ENCODE results near the gene USP51.
"Not testable (repeated sequence)": the region's sequence is repeated elsewhere in the genome, so short reads cannot be mapped to it uniquely, and the experiment has no call there.

- TF ChIP-seq CTCF (optimal IDR thresholded peaks at IDR 0.05 in 1 of 3, IDR thresholded peaks at IDR 0.05 in 1 of 3, conservative IDR thresholded peaks at IDR 0.05 in 1 of 3; ENCODE audit: extremely low read depth in 1 of 3, insufficient read depth in 2 of 3, low read length in 3 of 3); EZH2 (IDR thresholded peaks at IDR 0.05; ENCODE audit: low read length): not testable (repeated sequence)
Observed at GRCh38 chrX:55513045-55513737, 23.5 kb upstream of the USP51 start.

All from keratinocyte (primary cell).